H1 (cell line): ENCODE results near the gene MCM9. TPM values are rescaled to one million over a fixed set of nuclear protein-coding genes. Genes with fewer than 3 reads are reported as not detected.

Source experiments
- CTCF ChIA-PET: fragments of 300-600 bp; sonication (Branson Sonifier 250); formaldehyde crosslinking; loops from one replicate; lab custom pipeline; 2021; ENCODE audit not compliant: partially characterized antibody; lab: Charles Lee
- POLR2A ChIA-PET: fragments of 300-600 bp; sonication (Branson Sonifier 250); formaldehyde crosslinking; loops from one replicate; lab custom pipeline; 2021; ENCODE audit warnings: inconsistent platforms; ENCODE audit not compliant: partially characterized antibody; lab: Charles Lee
- DNase-seq, 2 experiments: peaks; one replicate each; pipeline versions ENCODE4 v3.0.0 to v3.0.0-alpha.2; 2010 to 2022; ENCODE audit warnings: low spot score in 2 of 2, low read depth in 1 of 2, mixed read lengths in 1 of 2
- FAIRE-seq: peaks from 2 replicates; lab custom pipeline; 2011; peaks lifted over from hg19 to GRCh38; lab: Jason Lieb, UNC
- H2AFZ ChIP-seq: 2 replicates; pipeline ENCODE4 v1.8.1; 2012; ENCODE audit warnings: low read length, inconsistent platforms
- H2AK5ac ChIP-seq: 2 replicates; pipeline ENCODE4 v1.6.1; 2013; ENCODE audit warnings: low read depth, low read length
- H2BK120ac ChIP-seq: replicated peaks from 2 replicates; pipeline ENCODE3; 2013; ENCODE audit warnings: low read depth, low read length, inconsistent platforms
- H2BK12ac ChIP-seq: 2 replicates; pipeline ENCODE4 v1.6.1; 2013; ENCODE audit warnings: low read depth, low read length
- H2BK15ac ChIP-seq: 2 replicates; pipeline ENCODE4 v1.6.1; 2013; ENCODE audit warnings: low read length
- H2BK20ac ChIP-seq: 2 replicates; pipeline ENCODE4 v1.6.1; 2013; ENCODE audit warnings: low read length
- H2BK5ac ChIP-seq: 2 replicates; pipeline ENCODE4 v1.6.1; 2013; ENCODE audit warnings: low read depth, low read length
- H3K14ac ChIP-seq: 2 replicates; pipeline ENCODE4 v1.6.1; 2013; ENCODE audit warnings: inconsistent platforms; ENCODE audit not compliant: insufficient read length
- H3K18ac ChIP-seq: 2 replicates; pipeline ENCODE4 v1.6.1; 2013; ENCODE audit warnings: low read length; ENCODE audit errors: extremely low read depth
- H3K23ac ChIP-seq: 2 replicates; pipeline ENCODE4 v1.6.1; 2013; ENCODE audit warnings: inconsistent platforms; ENCODE audit not compliant: insufficient read length
- H3K23me2 ChIP-seq: 2 replicates; pipeline ENCODE4 v1.6.1; 2013; ENCODE audit warnings: low read depth, low read length
- H3K27ac ChIP-seq: 2 replicates; pipeline ENCODE4 v1.6.1; 2011; ENCODE audit warnings: low read depth, low read length, inconsistent platforms
- H3K27me3 ChIP-seq, 4 experiments: replicated peaks in 1 of 4; 1 replicate in 1 of 4; 2 replicates in 3 of 4; pipeline versions ENCODE4 v1.6.1 to v1.8.1; 2011 to 2013; ENCODE audit warnings: low read length in 3 of 4, mild to moderate bottlenecking in 3 of 4, inconsistent platforms in 2 of 4, mixed read lengths in 2 of 4, moderate library complexity in 1 of 4; ENCODE audit not compliant: control insufficient read depth in 3 of 4, insufficient read depth in 3 of 4; ENCODE audit errors: extremely low read depth in 1 of 4
- H3K36me3 ChIP-seq, 4 experiments: 2 replicates each; pipeline versions ENCODE4 v1.6.1 to v1.8.1; 2011 to 2013; ENCODE audit warnings: mild to moderate bottlenecking in 4 of 4, low read length in 3 of 4, moderate library complexity in 2 of 4, control low read depth in 1 of 4, inconsistent platforms in 1 of 4; ENCODE audit not compliant: insufficient read depth in 4 of 4, control insufficient read depth in 2 of 4
- H3K4ac ChIP-seq: replicated peaks from 2 replicates; pipeline ENCODE3; 2013; ENCODE audit warnings: low read length, low read depth, mixed read lengths, inconsistent platforms; ENCODE audit not compliant: insufficient read length
- H3K4me1 ChIP-seq, 4 experiments: replicated peaks in 1 of 4; 1 replicate in 1 of 4; 2 replicates in 3 of 4; pipeline versions ENCODE4 v1.6.1 to v1.8.1; 2011 to 2013; ENCODE audit warnings: low read length in 3 of 4, inconsistent platforms in 2 of 4, mixed read lengths in 1 of 4; ENCODE audit not compliant: insufficient read depth in 4 of 4, control insufficient read depth in 3 of 4
- H3K4me2 ChIP-seq, 2 experiments: 2 replicates each; pipeline versions ENCODE4 v1.6.1 to v1.8.1; 2011 to 2013; ENCODE audit warnings: low read depth in 2 of 2, low read length in 2 of 2, control low read depth in 1 of 2, inconsistent platforms in 1 of 2, mild to moderate bottlenecking in 1 of 2; ENCODE audit not compliant: insufficient read depth in 1 of 2
- H3K4me3 ChIP-seq, 4 experiments: fragments of 200-600, 300-600 bp in 1 of 4; sonication (generic), shearing (Covaris generic), sonication (Bioruptor Twin) in 1 of 4; 2 replicates each; pipeline versions ENCODE4 v1.5.1 to v1.8.1; 2011 to 2016; ENCODE audit warnings: low read length in 4 of 4, low read depth in 3 of 4, control low read depth in 2 of 4, inconsistent platforms in 2 of 4, mild to moderate bottlenecking in 2 of 4, mixed read lengths in 1 of 4, moderate library complexity in 1 of 4; ENCODE audit not compliant: insufficient read depth in 2 of 4; ENCODE audit errors: extremely low read depth in 1 of 4
- H3K56ac ChIP-seq: replicated peaks from 2 replicates; pipeline ENCODE3; 2013; ENCODE audit warnings: low read depth, mild to moderate bottlenecking, mixed read lengths, low read length, inconsistent platforms; ENCODE audit not compliant: insufficient read length
- H3K79me1 ChIP-seq: 2 replicates; pipeline ENCODE4 v1.6.1; 2013; ENCODE audit warnings: low read depth, low read length, control low read depth
- H3K79me2 ChIP-seq, 2 experiments: 2 replicates each; pipeline versions ENCODE4 v1.6.1 to v1.8.1; 2012 to 2013; ENCODE audit warnings: low read length in 2 of 2, mild to moderate bottlenecking in 2 of 2, inconsistent platforms in 1 of 2; ENCODE audit not compliant: insufficient read depth in 2 of 2, control insufficient read depth in 1 of 2
- H3K9ac ChIP-seq, 4 experiments: replicated peaks in 1 of 4; 1 replicate in 1 of 4; 2 replicates in 3 of 4; pipeline versions ENCODE4 v1.6.1 to v1.8.1; 2011 to 2013; ENCODE audit warnings: low read depth in 3 of 4, low read length in 3 of 4, control low read depth in 2 of 4, mild to moderate bottlenecking in 2 of 4, moderate library complexity in 2 of 4, inconsistent platforms in 1 of 4; ENCODE audit errors: extremely low read depth in 1 of 4
- H3K9me3 ChIP-seq, 2 experiments: 2 replicates each; pipeline versions ENCODE4 v1.6.1 to v1.8.1; 2012 to 2013; ENCODE audit warnings: mild to moderate bottlenecking in 2 of 2, moderate library complexity in 2 of 2, control low read depth in 1 of 2, inconsistent platforms in 1 of 2, low read depth in 1 of 2, low read length in 1 of 2, mixed read lengths in 1 of 2; ENCODE audit not compliant: insufficient read depth in 2 of 2
- H4K20me1 ChIP-seq, 2 experiments: replicated peaks in 1 of 2; 2 replicates each; pipeline versions ENCODE3 to v1.8.1; 2011 to 2013; ENCODE audit warnings: inconsistent platforms in 2 of 2, low read length in 2 of 2, mild to moderate bottlenecking in 1 of 2; ENCODE audit not compliant: insufficient read depth in 2 of 2, control insufficient read depth in 1 of 2
- H4K5ac ChIP-seq: 2 replicates; pipeline ENCODE4 v1.6.1; 2013; ENCODE audit warnings: low read length, low read depth, mixed read lengths, inconsistent platforms; ENCODE audit not compliant: insufficient read length
- H4K8ac ChIP-seq: 2 replicates; pipeline ENCODE4 v1.8.0; 2013; ENCODE audit warnings: mild to moderate bottlenecking, moderate library complexity, low read length, inconsistent platforms; ENCODE audit not compliant: insufficient read depth; ENCODE audit errors: extremely low read depth
- H4K91ac ChIP-seq: replicated peaks from 2 replicates; pipeline ENCODE3; 2013; ENCODE audit warnings: low read length, mixed read lengths, inconsistent platforms; ENCODE audit not compliant: insufficient read length
- ATF3 ChIP-seq: IDR thresholded peaks from 2 replicates; pipeline ENCODE4 v1.6.1; 2011; ENCODE audit warnings: low read depth, mild to moderate bottlenecking, low read length; ENCODE audit not compliant: insufficient read depth
- EGR1 ChIP-seq: IDR thresholded peaks from 2 replicates; pipeline ENCODE4 v1.6.1; 2011; ENCODE audit warnings: low read depth, low read length, borderline replicate concordance
- GABPA ChIP-seq: IDR thresholded peaks from 2 replicates; pipeline ENCODE4 v1.6.1; 2011; ENCODE audit warnings: mild to moderate bottlenecking, low read length, moderate library complexity, borderline replicate concordance; ENCODE audit not compliant: insufficient read depth
- JUND ChIP-seq: IDR thresholded peaks from 2 replicates; pipeline ENCODE4 v1.6.1; 2011; ENCODE audit warnings: mild to moderate bottlenecking, improper control_type of control experiment, low read length
- PHF8 ChIP-seq: fragments of 200-600 bp; sonication (generic); conservative IDR thresholded peaks from 2 replicates; pipeline ENCODE4 v1.7.1; 2012; ENCODE audit warnings: low read depth, mild to moderate bottlenecking, inconsistent platforms, low read length, moderate library complexity
- POLR2A ChIP-seq, 2 experiments: IDR thresholded peaks; 1 replicate in 1 of 2; 2 replicates in 1 of 2; pipeline ENCODE4 v1.6.1; 2011; ENCODE audit warnings: low read depth in 2 of 2, low read length in 2 of 2, mild to moderate bottlenecking in 2 of 2; ENCODE audit errors: control extremely low read depth in 1 of 2
- SP2 ChIP-seq: IDR thresholded peaks from 2 replicates; pipeline ENCODE4 v1.6.1; 2012; ENCODE audit warnings: mild to moderate bottlenecking, low read length, inconsistent platforms
- SUZ12 ChIP-seq: fragments of 200-600 bp; sonication (generic); IDR thresholded peaks from 2 replicates; pipeline ENCODE4 v1.6.1; 2012; ENCODE audit warnings: mild to moderate bottlenecking, inconsistent platforms, low read length, moderate library complexity, mixed read lengths
- WGBS, 2 experiments: shearing (Covaris generic) in 1 of 2; methylation state at CpG; one replicate each; pipeline versions ENCODE4 v1.1.6 to v1.1.7; 2013 to 2015; ENCODE audit warnings: low lambda C conversion rate in 2 of 2, mixed read lengths in 2 of 2, inconsistent platforms in 1 of 2, low coverage in 1 of 2, missing lambda C conversion rate in 1 of 2; ENCODE audit not compliant: insufficient replicate concordance in 2 of 2, insufficient coverage in 1 of 2, insufficient read length in 1 of 2; ENCODE audit errors: extremely low coverage in 1 of 2, missing lambda C conversion rate in 1 of 2; 5-methylcytosine and 5-hydroxymethylcytosine counted together
- polyA plus RNA-seq, 7 experiments: library from polyadenylated mRNA; depleted of rRNA in 3 of 7; stranded (reverse) in 5 of 7; unstranded in 2 of 7; fragments of >200 nt in 5 of 7; fragments of 200-250 nt in 2 of 7; gene quantifications; 1 replicate in 5 of 7; 2 replicates in 1 of 7; 4 replicates in 1 of 7; pipeline versions ENCODE4 v1.2.1 to v1.2.3, GENCODE V29; 2011 to 2013; ENCODE audit warnings: missing spikeins in 2 of 7, mixed read lengths in 2 of 7
- total RNA-seq: library from RNA; stranded (reverse); fragmentation: NEBNext Ultra II Directional; extraction: Animal tissue kit (Norgen Biotek cat#: 25700); gene quantifications from 2 replicates; pipeline ENCODE4 v1.2.1, GENCODE V29; 2021

MCM9 gene
- total and polyA plus RNA-seq, 2 of the 8 experiments (the other 6 are each of a cell fraction or from before 2014, with no cell fraction given) = 3.7 to 11.4 TPM

GRCh38 chr6:118813775-118814174 is 121.2 kb downstream of the MCM9 start:
- FAIRE-seq = no peak
- CTCF ChIA-PET = interaction anchor here (0.6 to 1.8 kb wide), 2 partner anchors 13 to 195 kb away, joined by 3 to 4 read pairs; no protein-coding TSS in a partner anchor

More at GRCh38 chr6:118813775-118814174, 121.2 kb downstream of the MCM9 start:
- Histone ChIP-seq H3K23ac (no peak overlapping the region), H3K9me3 (peaks cover 0 to 5% of the 10 kb centered on the region in 2 experiments; a peak in 1 of 4 replicates), H2BK5ac (no peak overlapping the region), H3K56ac (no peak overlapping the region), H2BK15ac (no peak overlapping the region), H4K91ac (no peak overlapping the region), H3K79me1 (no peaks in the 10 kb centered on the region), H4K20me1 (no peaks in the 10 kb centered on the region), H2AK5ac (no peak overlapping the region), H3K4ac (no peak overlapping the region), H4K8ac (no peak overlapping the region), H3K9ac (no peak overlapping the region), H3K27ac (no peak overlapping the region), H3K18ac (no peak overlapping the region), H3K4me3 (no peak overlapping the region), H3K79me2 (no peaks in the 10 kb centered on the region), H3K36me3 (peaks cover 3 to 6% (median 4%) of the 10 kb centered on the region in 4 experiments; a peak in 7 of 8 replicates), H2AFZ (no peak overlapping the region), H2BK20ac (no peak overlapping the region), H4K5ac (no peak overlapping the region), H2BK120ac (no peak overlapping the region), H3K4me1 (peaks cover 0 to 3% (median 1%) of the 10 kb centered on the region in 4 experiments; a peak in 1 of 7 replicates), H3K27me3 (no peaks in the 10 kb centered on the region), H3K14ac (no peak overlapping the region), H3K4me2 (no peak overlapping the region), H3K23me2 (no peaks in the 10 kb centered on the region), H2BK12ac (no peak overlapping the region)
- POLR2A ChIA-PET = no interaction called here
- no peak for TF ChIP-seq SP2
- TF ChIP-seq JUND = no peak
- no peak for TF ChIP-seq EGR1
- no peak for TF ChIP-seq PHF8
- no peak for TF ChIP-seq GABPA
- no peak for TF ChIP-seq SUZ12
- no peak for TF ChIP-seq ATF3
- no peak for TF ChIP-seq POLR2A (IDR thresholded peaks at IDR 0.05; ENCODE audit: control extremely low read depth in 1 of 2, low read depth in 2 of 2, low read length in 2 of 2)
- DNase-seq = no peak
- 95% methylated on average over 2 of the region's 2 CpGs; no CpG with 5 or more reads in 1 of the 2 experiments for WGBS, 2 experiments
